HEK293 (cell line): ENCODE results near the gene PPARA.

ENCODE experiments used
- CTCF ChIA-PET: fragments of 350-600 bp; formaldehyde crosslinking; extraction: SDS; loops from one replicate; lab custom pipeline; 2021; ENCODE audit warnings: antibody characterized with exemption; lab: Yijun Ruan, JAX
- POLR2A ChIA-PET: fragments of 300-600 bp; formaldehyde crosslinking; extraction: SDS; loops from one replicate; lab custom pipeline; 2020; ENCODE audit warnings: antibody characterized with exemption, inconsistent platforms; lab: Yijun Ruan, JAX
- H3K27ac ChIP-seq: fragments of 200-500 bp; sonication (Bioruptor generic); 2 replicates; pipeline ENCODE4 v1.5.1; 2014; ENCODE audit warnings: low read depth, low read length, control low read depth, inconsistent platforms; ENCODE audit errors: extremely low read depth
- H3K36me3 ChIP-seq, 2 experiments: fragments of 200-500 bp in 1 of 2; sonication (Bioruptor generic) in 1 of 2; 1 replicate in 1 of 2; 2 replicates in 1 of 2; pipeline ENCODE4 v1.5.1; 2014 to 2017; ENCODE audit warnings: inconsistent platforms in 2 of 2, low read length in 2 of 2; ENCODE audit not compliant: control insufficient read depth in 2 of 2, insufficient read depth in 1 of 2
- H3K4me1 ChIP-seq: fragments of 200-500 bp; sonication (Bioruptor generic); 2 replicates; pipeline ENCODE4 v1.5.1; 2014; ENCODE audit warnings: mild to moderate bottlenecking, low read length, inconsistent platforms; ENCODE audit not compliant: control insufficient read depth, insufficient read depth
- H3K4me3 ChIP-seq: 2 replicates; pipeline ENCODE4 v1.5.1; 2011; ENCODE audit warnings: low read depth, mild to moderate bottlenecking, control low read depth, low read length, moderate library complexity
- H3K9me3 ChIP-seq: fragments of 200-500 bp; sonication (Bioruptor generic); 2 replicates; pipeline ENCODE4 v1.5.1; 2014; ENCODE audit warnings: low read depth, low read length, inconsistent platforms; ENCODE audit not compliant: control insufficient read depth, insufficient read depth
- ELK4 ChIP-seq: IDR thresholded peaks from 2 replicates; pipeline ENCODE4 v1.6.1; 2011; ENCODE audit warnings: mild to moderate bottlenecking, low read depth, low read length, borderline replicate concordance
- GLI2 ChIP-seq: fragments of 450-650 bp; formaldehyde crosslinking; IDR thresholded peaks from 2 replicates; pipeline ENCODE4; 2017; ENCODE audit warnings: missing biosample characterization, missing genetic modification characterization, low read depth, borderline replicate concordance
- HIC1 ChIP-seq: fragments of 450-650 bp; formaldehyde crosslinking; IDR thresholded peaks from 2 replicates; pipeline ENCODE4 v1.5.1; 2016; ENCODE audit warnings: missing biosample characterization, missing genetic modification characterization
- HOXA7 ChIP-seq: sonication (generic); formaldehyde crosslinking; IDR thresholded peaks from 2 replicates; pipeline ENCODE4 v1.8.1; 2022; ENCODE audit warnings: missing genetic modification reagents, borderline replicate concordance
- SETDB1 ChIP-seq: IDR thresholded peaks from one replicate; pipeline ENCODE4 v1.6.1; 2017; ENCODE audit warnings: mild to moderate bottlenecking, low read length, moderate library complexity, mixed read lengths; ENCODE audit not compliant: insufficient read length
- SP2 ChIP-seq: fragments of 450-650 bp; formaldehyde crosslinking; IDR thresholded peaks from 2 replicates; pipeline ENCODE4 v1.5.1; 2016; ENCODE audit warnings: missing biosample characterization, missing genetic modification characterization
- SP3 ChIP-seq: fragments of 450-650 bp; formaldehyde crosslinking; IDR thresholded peaks from 2 replicates; pipeline ENCODE4 v1.5.1; 2016; ENCODE audit warnings: missing biosample characterization, missing genetic modification characterization
- ZBTB44 ChIP-seq: fragments of 450-650 bp; IDR thresholded peaks from 2 replicates; pipeline ENCODE4 v1.5.1; 2018; ENCODE audit warnings: missing biosample characterization, mild to moderate bottlenecking, missing genetic modification characterization
- ZFP3 ChIP-seq: fragments of 450-650 bp; formaldehyde crosslinking; IDR thresholded peaks from 2 replicates; pipeline ENCODE4 v1.5.1; 2016; ENCODE audit warnings: low read depth, missing biosample characterization, missing genetic modification characterization
- ZFP37 ChIP-seq: fragments of 450-650 bp; formaldehyde crosslinking; IDR thresholded peaks from 2 replicates; pipeline ENCODE4 v1.5.1; 2016; ENCODE audit warnings: missing biosample characterization, missing genetic modification characterization
- ZNF114 ChIP-seq: fragments of 450-650 bp; formaldehyde crosslinking; IDR thresholded peaks from 2 replicates; pipeline ENCODE4 v1.5.0; 2017; ENCODE audit warnings: missing biosample characterization, missing genetic modification characterization
- ZNF184 ChIP-seq: fragments of 450-650 bp; IDR thresholded peaks from 2 replicates; pipeline ENCODE4 v1.5.1; 2018; ENCODE audit warnings: missing biosample characterization, mild to moderate bottlenecking, missing genetic modification characterization
- ZNF202 ChIP-seq: fragments of 450-650 bp; formaldehyde crosslinking; IDR thresholded peaks from 2 replicates; pipeline ENCODE4 v1.5.1; 2016; ENCODE audit warnings: missing biosample characterization, missing genetic modification characterization, borderline replicate concordance
- ZNF280C ChIP-seq: fragments of 450-650 bp; formaldehyde crosslinking; IDR thresholded peaks from 2 replicates; pipeline ENCODE4 v1.5.1; 2016; ENCODE audit warnings: missing biosample characterization, missing genetic modification characterization
- ZNF341 ChIP-seq: fragments of 450-650 bp; formaldehyde crosslinking; IDR thresholded peaks from 2 replicates; pipeline ENCODE4; 2016; ENCODE audit warnings: low read depth, missing biosample characterization, missing genetic modification characterization
- ZNF449 ChIP-seq: fragments of 450-650 bp; formaldehyde crosslinking; IDR thresholded peaks from 2 replicates; pipeline ENCODE4 v1.5.1; 2017; ENCODE audit warnings: missing biosample characterization, mild to moderate bottlenecking, missing genetic modification characterization, moderate library complexity
- ZNF473 ChIP-seq: fragments of 450-650 bp; formaldehyde crosslinking; IDR thresholded peaks from 2 replicates; pipeline ENCODE4 v1.5.1; 2017; ENCODE audit warnings: missing biosample characterization, missing genetic modification characterization
- ZNF48 ChIP-seq: fragments of 450-650 bp; formaldehyde crosslinking; IDR thresholded peaks from 2 replicates; pipeline ENCODE4 v1.5.1; 2016; ENCODE audit warnings: missing biosample characterization, missing genetic modification characterization
- ZNF560 ChIP-seq: fragments of 450-650 bp; formaldehyde crosslinking; IDR thresholded peaks from 2 replicates; pipeline ENCODE4 v1.5.1; 2017; ENCODE audit warnings: missing biosample characterization, missing genetic modification characterization, borderline replicate concordance
- ZNF610 ChIP-seq: fragments of 450-650 bp; formaldehyde crosslinking; IDR thresholded peaks from 2 replicates; pipeline ENCODE4 v1.5.1; 2016; ENCODE audit warnings: missing biosample characterization, missing genetic modification characterization, borderline replicate concordance

PPARA gene

GRCh38 chr22:46175631-46176030 is 25.3 kb downstream of the PPARA start:
- Histone ChIP-seq H3K36me3 (peaks cover 3 to 21% of the 10 kb centered on the region in 2 experiments; a peak in 2 of 3 replicates), H3K27ac (no peak overlapping the region), H3K4me3 (no peak overlapping the region)
- CTCF ChIA-PET: interaction anchor here (0.5 kb wide), 1 partner anchor 388 kb away, joined by 5 read pairs; no protein-coding TSS in a partner anchor
- POLR2A ChIA-PET: no interaction called here
- no peak for TF ChIP-seq ZNF473 (tag by site-specific recombination)
- TF ChIP-seq ZNF560: no peak
- no peak for TF ChIP-seq HIC1 (tag by site-specific recombination)
- TF ChIP-seq ZNF610 (tag by site-specific recombination): no peak
- TF ChIP-seq HOXA7 (CRISPR knock-in tag): no peak
- TF ChIP-seq ZNF48: no peak
- TF ChIP-seq SETDB1: no peak
- no peak for TF ChIP-seq ZNF114
- no peak for TF ChIP-seq ZNF449 (tag by site-specific recombination)
- TF ChIP-seq SP3 (tag by site-specific recombination): no peak
- TF ChIP-seq ZNF341 (tag by site-specific recombination): no peak
- no peak for TF ChIP-seq ELK4
- no peak for TF ChIP-seq ZFP3 (tag by site-specific recombination)
- TF ChIP-seq GLI2 (tag by site-specific recombination): no peak
- TF ChIP-seq ZNF280C (tag by site-specific recombination): no peak
- TF ChIP-seq ZNF184 (tag by site-specific recombination): no peak
- TF ChIP-seq ZBTB44 (tag by site-specific recombination): no peak
- TF ChIP-seq ZNF202 (tag by site-specific recombination): no peak
- TF ChIP-seq SP2 (tag by site-specific recombination): no peak
- TF ChIP-seq ZFP37 (tag by site-specific recombination): no peak
- TF ChIP-seq, all 188 proteins: peak for 0
- no peaks in the 10 kb centered on the region; the same call in 1 of the 2 replicates for H3K4me1 ChIP-seq
- H3K9me3 ChIP-seq: no peaks in the 10 kb centered on the region
